ENCODE measurements around the gene AIP. TPM values are rescaled to one million over a fixed set of nuclear protein-coding genes. Genes with fewer than 3 reads are reported as not detected.

Gene AIP
- total RNA-seq, 1 donor from 2014 or later = 32.9 TPM

GRCh38 chr11:67520856-67521824 lies 38.3 kb downstream of the AIP start:
- no peak overlapping the region for H3K27ac Mint-ChIP-seq (ENCODE audit: unreplicated experiment)
- H3K4me1 Mint-ChIP-seq (ENCODE audit: unreplicated experiment) = peaks cover 6% of the 10 kb centered on the region
- H3K36me3 Mint-ChIP-seq (ENCODE audit: low read depth, unreplicated experiment) = no peaks in the 10 kb centered on the region
- no peaks in the 10 kb centered on the region for H3K9me3 Mint-ChIP-seq (ENCODE audit: unreplicated experiment)
- no peak overlapping the region for H3K4me3 Mint-ChIP-seq (ENCODE audit: unreplicated experiment)
- peaks cover 9% of the 10 kb centered on the region for H3K27me3 Mint-ChIP-seq (ENCODE audit: unreplicated experiment)
- no peak for DNase-seq (ENCODE audit: low spot score)
- no peak for TF ChIP-seq CTCF (IDR thresholded peaks at IDR 0.05; ENCODE audit: unreplicated experiment)

DNA sequence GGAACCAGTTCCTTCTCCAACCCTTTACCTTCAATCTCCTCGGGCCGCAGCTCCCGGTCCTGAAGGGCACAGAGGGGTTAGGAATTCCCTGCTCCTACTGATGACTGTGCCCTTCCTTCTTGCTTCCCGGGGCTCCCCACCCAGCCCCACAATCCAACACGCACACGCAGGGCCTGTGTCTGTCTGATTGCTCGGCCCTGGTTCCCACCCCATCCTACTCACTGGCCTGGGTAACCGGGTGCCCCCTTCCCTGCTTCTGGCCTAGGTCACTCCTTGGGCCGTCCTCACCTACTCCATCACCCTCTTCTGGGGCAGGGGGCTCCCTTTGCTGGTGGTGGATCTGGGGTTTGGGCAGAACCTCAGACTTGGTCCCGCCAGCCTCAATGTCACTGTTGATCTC lies 39.1 kb downstream of the AIP start:
- Mint-ChIP-seq H3K4me1 (ENCODE audit: unreplicated experiment) (peaks cover 6% of the 10 kb centered on the region), H3K4me3 (ENCODE audit: unreplicated experiment) (no peak overlapping the region), H3K27ac (ENCODE audit: unreplicated experiment) (no peak overlapping the region), H3K36me3 (ENCODE audit: low read depth, unreplicated experiment) (no peaks in the 10 kb centered on the region), H3K9me3 (ENCODE audit: unreplicated experiment) (no peaks in the 10 kb centered on the region), H3K27me3 (ENCODE audit: unreplicated experiment) (peaks cover 11% of the 10 kb centered on the region)
- TF ChIP-seq CTCF (IDR thresholded peaks at IDR 0.05; ENCODE audit: unreplicated experiment) = no peak
- DNase-seq (ENCODE audit: low spot score) = no peak

DNA sequence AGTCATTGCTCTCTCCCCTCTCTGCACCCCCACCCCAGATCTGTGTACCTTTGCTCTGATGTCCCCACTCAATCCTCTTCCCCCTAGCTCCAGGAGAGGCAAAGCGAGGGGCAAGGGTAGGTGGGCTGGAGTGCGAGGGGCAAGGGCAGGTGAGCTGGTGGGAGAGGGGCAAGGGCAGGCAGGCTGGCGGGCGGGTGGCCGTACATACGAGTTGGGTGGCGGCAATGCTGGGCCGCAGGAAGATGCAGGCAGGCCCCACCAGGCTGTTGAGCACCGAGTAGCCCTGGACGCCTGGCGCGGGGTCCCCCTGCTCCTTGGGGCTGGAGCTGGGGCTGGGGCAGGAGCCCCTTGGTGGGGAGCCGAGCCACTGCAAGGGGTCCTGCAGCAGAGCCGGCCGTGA lies 39.5 kb downstream of the AIP start:
- Mint-ChIP-seq H3K27me3 (ENCODE audit: unreplicated experiment) (peaks cover 12% of the 10 kb centered on the region), H3K4me3 (ENCODE audit: unreplicated experiment) (no peak overlapping the region), H3K27ac (ENCODE audit: unreplicated experiment) (no peak overlapping the region), H3K4me1 (ENCODE audit: unreplicated experiment) (peaks cover 6% of the 10 kb centered on the region), H3K9me3 (ENCODE audit: unreplicated experiment) (no peaks in the 10 kb centered on the region), H3K36me3 (ENCODE audit: low read depth, unreplicated experiment) (no peaks in the 10 kb centered on the region)
- no peak for DNase-seq (ENCODE audit: low spot score)
- no peak for TF ChIP-seq CTCF (IDR thresholded peaks at IDR 0.05; ENCODE audit: unreplicated experiment)

DNA sequence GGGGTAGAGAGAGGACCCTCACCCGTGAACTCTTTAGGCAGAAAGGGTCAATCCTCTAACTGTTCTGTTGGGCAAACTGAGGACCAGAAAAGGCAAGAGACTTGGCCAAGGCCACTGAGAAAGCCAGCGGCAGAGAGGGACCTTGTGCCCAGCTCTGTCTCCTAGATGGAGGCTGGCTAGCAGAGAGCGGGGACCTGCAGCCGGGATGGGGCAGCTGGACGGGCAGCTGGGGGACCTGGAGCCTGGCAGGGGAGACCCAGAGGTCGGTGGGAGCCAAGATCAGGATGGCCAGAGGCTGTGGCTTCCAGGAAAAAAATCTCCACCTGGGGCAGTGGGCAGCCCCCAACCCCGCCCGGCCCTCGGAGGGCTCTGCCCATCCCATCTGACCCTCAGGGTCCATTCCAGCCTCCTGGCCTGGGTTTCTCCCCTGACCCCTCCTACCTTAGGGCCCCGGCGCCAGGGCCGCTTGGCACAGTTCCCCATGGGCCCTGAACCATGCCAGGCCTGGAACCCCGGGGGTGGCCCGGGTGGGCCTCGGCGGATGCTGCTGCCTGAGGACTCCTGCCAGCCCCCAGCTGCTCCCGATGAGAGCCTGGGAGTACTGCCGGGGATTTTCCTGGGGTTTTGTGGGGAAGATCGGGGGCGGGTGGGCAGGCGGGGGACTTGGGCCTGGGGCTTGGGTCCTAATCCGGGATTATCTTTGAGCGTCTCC lies 40.2 kb downstream of the AIP start, which contains the start of gene CABP2:
TSS of gene CABP2 (minus strand) at position 603 of the 712 bp plus-strand sequence. CDS start at position 483, 120 bp downstream.
- TF ChIP-seq CTCF (IDR thresholded peaks at IDR 0.05; ENCODE audit: unreplicated experiment) = no peak
- peaks cover 14% of the 10 kb centered on the region for H3K27me3 Mint-ChIP-seq (ENCODE audit: unreplicated experiment)
- no peaks in the 10 kb centered on the region for H3K36me3 Mint-ChIP-seq (ENCODE audit: low read depth, unreplicated experiment)
- H3K9me3 Mint-ChIP-seq (ENCODE audit: unreplicated experiment) = no peaks in the 10 kb centered on the region
- DNase-seq (ENCODE audit: low spot score) = no peak
- H3K4me1 Mint-ChIP-seq (ENCODE audit: unreplicated experiment) = peaks cover 6% of the 10 kb centered on the region
- H3K27ac Mint-ChIP-seq (ENCODE audit: unreplicated experiment) = no peak within 1 kb of the TSS
- H3K4me3 Mint-ChIP-seq (ENCODE audit: unreplicated experiment) = no peak within 1 kb of the TSS
